ENCODE measurements around the gene PAQR4.

The PAQR4 gene

DNA sequence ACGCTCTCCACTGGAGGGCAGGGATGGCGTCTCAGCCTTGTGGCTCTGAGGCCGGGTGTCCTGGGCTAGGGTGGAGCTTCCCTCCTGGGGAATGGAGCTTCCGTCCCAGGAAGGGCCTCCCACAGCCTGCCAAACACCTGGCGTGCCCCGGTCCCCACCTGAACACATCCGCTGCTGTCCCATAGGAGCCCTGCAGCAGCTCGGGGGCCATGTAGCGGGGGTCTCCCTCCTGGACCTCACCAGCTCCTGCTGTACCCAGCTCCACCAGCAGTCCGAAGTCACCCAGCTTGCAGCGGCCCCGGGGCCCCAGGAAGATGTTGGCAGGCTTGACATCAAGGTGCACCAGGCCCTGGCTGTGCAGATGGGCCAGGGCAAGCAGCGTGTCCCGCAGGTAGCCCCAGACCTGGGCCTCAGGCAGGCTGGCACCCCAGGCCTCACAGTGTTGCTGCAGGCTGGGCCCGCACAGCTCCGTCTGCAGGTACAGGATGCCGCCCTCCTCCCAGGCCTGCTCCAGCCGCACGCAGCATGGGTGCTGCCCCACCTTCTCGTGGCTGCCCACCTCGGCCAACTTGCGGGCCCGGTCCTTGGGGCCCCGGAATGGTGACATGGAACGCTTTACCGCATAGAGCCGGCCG lies 6.1 kb downstream of the PAQR4 start:
- TF ChIP-seq, protein P1, sequence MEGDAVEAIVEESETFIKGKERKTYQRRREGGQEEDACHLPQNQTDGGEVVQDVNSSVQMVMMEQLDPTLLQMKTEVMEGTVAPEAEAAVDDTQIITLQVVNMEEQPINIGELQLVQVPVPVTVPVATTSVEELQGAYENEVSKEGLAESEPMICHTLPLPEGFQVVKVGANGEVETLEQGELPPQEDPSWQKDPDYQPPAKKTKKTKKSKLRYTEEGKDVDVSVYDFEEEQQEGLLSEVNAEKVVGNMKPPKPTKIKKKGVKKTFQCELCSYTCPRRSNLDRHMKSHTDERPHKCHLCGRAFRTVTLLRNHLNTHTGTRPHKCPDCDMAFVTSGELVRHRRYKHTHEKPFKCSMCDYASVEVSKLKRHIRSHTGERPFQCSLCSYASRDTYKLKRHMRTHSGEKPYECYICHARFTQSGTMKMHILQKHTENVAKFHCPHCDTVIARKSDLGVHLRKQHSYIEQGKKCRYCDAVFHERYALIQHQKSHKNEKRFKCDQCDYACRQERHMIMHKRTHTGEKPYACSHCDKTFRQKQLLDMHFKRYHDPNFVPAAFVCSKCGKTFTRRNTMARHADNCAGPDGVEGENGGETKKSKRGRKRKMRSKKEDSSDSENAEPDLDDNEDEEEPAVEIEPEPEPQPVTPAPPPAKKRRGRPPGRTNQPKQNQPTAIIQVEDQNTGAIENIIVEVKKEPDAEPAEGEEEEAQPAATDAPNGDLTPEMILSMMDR (IDR thresholded peaks at IDR 0.05), result no peak

- TF ChIP-seq, protein P1 (IDR thresholded peaks at IDR 0.05), result no peak
Observed at GRCh38 chr16:2976201-2976600, 7.1 kb downstream of the PAQR4 start.

- TF ChIP-seq, protein P1 (IDR thresholded peaks at IDR 0.05), result no peak
Observed at GRCh38 chr16:2976673-2977072, 7.5 kb downstream of the PAQR4 start.

- TF ChIP-seq, protein P1 (IDR thresholded peaks at IDR 0.05), result no peak
Observed at GRCh38 chr16:2977440-2977839, 8.3 kb downstream of the PAQR4 start.

GRCh38 chr16:2979669-2980226 lies 10.6 kb downstream of the PAQR4 start:
- TF ChIP-seq, protein P1 (IDR thresholded peaks at IDR 0.05), result no peak

- TF ChIP-seq, protein P1 (IDR thresholded peaks at IDR 0.05), result no peak
Observed at GRCh38 chr16:2980227-2981176, 11.4 kb downstream of the PAQR4 start, which contains the start of gene PKMYT1. PKMYT1 (minus strand) TSS chr16:2980446; CDS start chr16:2979657, 789 bp downstream.

DNA sequence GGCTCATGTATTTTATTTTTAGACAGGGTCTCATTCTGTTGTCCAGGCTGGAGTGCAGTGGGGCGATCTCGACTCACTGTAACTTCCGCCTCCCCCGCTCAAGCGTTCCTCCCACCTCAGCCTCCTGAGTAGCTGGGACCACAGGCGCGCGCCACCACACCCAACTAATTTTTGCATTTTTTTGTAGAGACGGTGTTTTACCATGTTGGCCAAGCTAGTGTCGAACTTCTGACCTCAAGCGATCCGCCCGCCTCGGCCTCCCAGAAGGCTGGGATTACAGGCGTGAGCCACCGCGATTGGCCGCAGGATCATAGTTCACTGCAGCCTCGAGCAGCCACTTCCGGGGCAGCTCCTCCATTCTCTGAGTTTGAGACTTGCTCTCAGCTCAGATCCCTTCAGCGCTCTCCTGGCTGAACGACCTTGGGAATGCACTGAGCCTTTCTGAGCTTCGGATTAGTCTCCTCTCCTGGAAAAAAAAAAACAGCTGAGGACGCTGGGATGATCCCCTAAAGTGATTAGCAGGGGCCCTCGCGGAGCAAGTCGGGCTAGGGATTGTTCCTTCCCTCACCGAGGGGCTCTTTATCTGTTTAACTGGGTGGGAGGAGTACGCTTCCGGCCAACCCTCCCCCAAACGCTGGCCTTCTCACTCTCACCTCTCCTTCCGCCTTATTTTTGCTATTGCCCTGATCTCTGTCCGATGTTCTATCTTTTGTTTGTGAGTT lies 12.2 kb downstream of the PAQR4 start:
- TF ChIP-seq, protein P1 (IDR thresholded peaks at IDR 0.05), result no peak

Measured in LNCAP (cell line).